Ectodermal cell (in vitro differentiated cells): ENCODE data around the gene PRKAR1B.

Experiments
- H3K27ac ChIP-seq: 2 replicates; pipeline ENCODE4 v1.7.0; 2013; ENCODE audit warnings: mild to moderate bottlenecking, low read depth, low read length; ENCODE audit not compliant: insufficient read depth, poor library complexity, severe bottlenecking
- H3K27me3 ChIP-seq: 2 replicates; pipeline ENCODE4 v1.7.0; 2013; ENCODE audit warnings: mild to moderate bottlenecking, low read length; ENCODE audit not compliant: insufficient read depth, control insufficient read depth, poor library complexity, severe bottlenecking
- H3K36me3 ChIP-seq: one replicate; pipeline ENCODE4 v1.7.0; 2013; ENCODE audit warnings: low read length; ENCODE audit not compliant: control insufficient read depth, insufficient read depth
- H3K4me1 ChIP-seq: one replicate; pipeline ENCODE4 v1.7.0; 2013; ENCODE audit warnings: low read length; ENCODE audit not compliant: control insufficient read depth, insufficient read depth
- H3K4me3 ChIP-seq: 2 replicates; pipeline ENCODE4 v1.7.0; 2013; ENCODE audit warnings: low read depth, low read length, control low read depth; ENCODE audit not compliant: insufficient read depth
- H3K9me3 ChIP-seq: 2 replicates; pipeline ENCODE4 v1.7.0; 2013; ENCODE audit warnings: mild to moderate bottlenecking, low read length, moderate library complexity; ENCODE audit not compliant: control insufficient read depth
- WGBS, 2 experiments: methylation state at CpG; one replicate each; pipeline ENCODE4 v1.1.7; 2013; ENCODE audit warnings: missing lambda C conversion rate in 2 of 2; 5-methylcytosine and 5-hydroxymethylcytosine counted together

The PRKAR1B gene

GRCh38 chr7:604001-604883, 122.8 kb downstream of the PRKAR1B start:
- H3K9me3 ChIP-seq, result no peaks in the 10 kb centered on the region
- no peak overlapping the region for H3K27ac ChIP-seq
- no peaks in the 10 kb centered on the region for H3K36me3 ChIP-seq
- no peaks in the 10 kb centered on the region for H3K27me3 ChIP-seq
- H3K4me1 ChIP-seq, result no peaks in the 10 kb centered on the region
- 80 to 85% methylated on average over 37 of the region's 37 CpGs for WGBS, 2 experiments
- H3K4me3 ChIP-seq, result no peak overlapping the region

- Histone ChIP-seq H3K27ac (no peak overlapping the region), H3K9me3 (no peaks in the 10 kb centered on the region), H3K4me1 (no peaks in the 10 kb centered on the region), H3K4me3 (no peak overlapping the region), H3K36me3 (no peaks in the 10 kb centered on the region), H3K27me3 (no peaks in the 10 kb centered on the region)
- 89 to 92% methylated on average over 12 of the region's 12 CpGs for WGBS, 2 experiments
Measured at GRCh38 chr7:603152-603951, 123.7 kb downstream of the PRKAR1B start.

GRCh38 chr7:602341-603141, 124.5 kb downstream of the PRKAR1B start:
- WGBS, 2 experiments, result 90% methylated on average over 38 of the region's 38 CpGs
- Histone ChIP-seq H3K36me3 (no peaks in the 10 kb centered on the region), H3K27me3 (no peaks in the 10 kb centered on the region), H3K9me3 (no peaks in the 10 kb centered on the region), H3K4me1 (no peaks in the 10 kb centered on the region), H3K27ac (no peak overlapping the region), H3K4me3 (no peak overlapping the region)

GRCh38 chr7:601595-602340, 125.3 kb downstream of the PRKAR1B start:
- Histone ChIP-seq H3K4me1 (no peaks in the 10 kb centered on the region), H3K36me3 (no peaks in the 10 kb centered on the region), H3K27me3 (no peaks in the 10 kb centered on the region), H3K4me3 (no peak overlapping the region), H3K9me3 (no peaks in the 10 kb centered on the region), H3K27ac (no peak overlapping the region)
- WGBS, 2 experiments, result 80 to 81% methylated on average over 38 to 39 of the region's 39 CpGs

- Histone ChIP-seq H3K36me3 (no peaks in the 10 kb centered on the region), H3K4me3 (no peak overlapping the region), H3K27ac (no peak overlapping the region), H3K27me3 (no peaks in the 10 kb centered on the region), H3K9me3 (no peaks in the 10 kb centered on the region), H3K4me1 (no peaks in the 10 kb centered on the region)
- 92 to 93% methylated on average over 22 of the region's 22 CpGs for WGBS, 2 experiments
Measured at GRCh38 chr7:601036-601594, 126.0 kb downstream of the PRKAR1B start.

GRCh38 chr7:600149-601035, 126.7 kb downstream of the PRKAR1B start:
- Histone ChIP-seq H3K4me3 (no peak overlapping the region), H3K36me3 (peaks cover 4% of the 10 kb centered on the region), H3K4me1 (no peaks in the 10 kb centered on the region), H3K27me3 (no peaks in the 10 kb centered on the region), H3K9me3 (no peaks in the 10 kb centered on the region), H3K27ac (no peak overlapping the region)
- 95 to 96% methylated on average over 33 of the region's 33 CpGs for WGBS, 2 experiments

- Histone ChIP-seq H3K9me3 (no peaks in the 10 kb centered on the region), H3K4me3 (no peak overlapping the region), H3K36me3 (peaks cover 4% of the 10 kb centered on the region), H3K27ac (no peak overlapping the region), H3K27me3 (no peaks in the 10 kb centered on the region), H3K4me1 (no peaks in the 10 kb centered on the region)
- 91 to 92% methylated on average over 19 of the region's 19 CpGs for WGBS, 2 experiments
Measured at GRCh38 chr7:598899-599298, 128.2 kb downstream of the PRKAR1B start.

GRCh38 chr7:597348-598178, 129.5 kb downstream of the PRKAR1B start:
- WGBS, 2 experiments, result 93 to 95% methylated on average over 35 of the region's 35 CpGs
- no peaks in the 10 kb centered on the region for H3K27me3 ChIP-seq
- no peak overlapping the region for H3K4me3 ChIP-seq
- peaks cover 4% of the 10 kb centered on the region for H3K36me3 ChIP-seq
- H3K27ac ChIP-seq, result no peak overlapping the region
- no peaks in the 10 kb centered on the region for H3K9me3 ChIP-seq
- no peaks in the 10 kb centered on the region for H3K4me1 ChIP-seq
